Neuronal stem cell (in vitro differentiated cells): ENCODE results near the gene H6PD.

Source experiments
- DNase-seq: peaks from one replicate; pipeline ENCODE4 v3.0.0-alpha.2; 2013; ENCODE audit warnings: low spot score
- H2AFZ ChIP-seq: one replicate; pipeline ENCODE4 v1.6.1; 2013; ENCODE audit warnings: mild to moderate bottlenecking, low read length, inconsistent platforms
- H2AK5ac ChIP-seq: 2 replicates; pipeline ENCODE4 v1.6.1; 2013; ENCODE audit warnings: low read depth, mild to moderate bottlenecking, inconsistent platforms, low read length, moderate library complexity, mixed read lengths
- H2BK120ac ChIP-seq: 2 replicates; pipeline ENCODE4 v1.6.1; 2013; ENCODE audit warnings: low read depth, mild to moderate bottlenecking, inconsistent platforms, low read length, moderate library complexity, mixed read lengths
- H2BK12ac ChIP-seq: one replicate; pipeline ENCODE4 v1.6.1; 2013; ENCODE audit warnings: low read length, inconsistent platforms
- H2BK15ac ChIP-seq: 2 replicates; pipeline ENCODE4 v1.6.1; 2013; ENCODE audit warnings: mild to moderate bottlenecking, low read length, inconsistent platforms, mixed read lengths
- H2BK5ac ChIP-seq: one replicate; pipeline ENCODE4 v1.6.1; 2013; ENCODE audit warnings: inconsistent platforms, mild to moderate bottlenecking, low read length, moderate library complexity
- H3K14ac ChIP-seq: one replicate; pipeline ENCODE4 v1.6.1; 2013; ENCODE audit warnings: low read length, inconsistent platforms
- H3K18ac ChIP-seq: 2 replicates; pipeline ENCODE4 v1.6.1; 2013; ENCODE audit warnings: low read length, inconsistent platforms
- H3K23ac ChIP-seq: 2 replicates; pipeline ENCODE4 v1.6.1; 2013; ENCODE audit warnings: low read depth, mild to moderate bottlenecking, mixed read lengths, low read length, inconsistent platforms; ENCODE audit not compliant: poor library complexity
- H3K27ac ChIP-seq: replicated peaks from 3 replicates; pipeline ENCODE4 v1.5.1; 2013; ENCODE audit warnings: low read length, inconsistent platforms
- H3K27me3 ChIP-seq, 3 experiments: 2 replicates each; pipeline ENCODE4 v1.6.1; 2013; ENCODE audit warnings: low read length in 3 of 3, mild to moderate bottlenecking in 2 of 3, inconsistent platforms in 1 of 3, low read depth in 1 of 3, mixed read lengths in 1 of 3, moderate library complexity in 1 of 3; ENCODE audit not compliant: control insufficient read depth in 3 of 3, insufficient read depth in 3 of 3
- H3K36me3 ChIP-seq, 2 donors: replicated peaks in 1 of 2; 2 replicates each; pipeline ENCODE4 v1.6.1; 2013; ENCODE audit warnings: low read length in 2 of 2; ENCODE audit not compliant: control insufficient read depth in 2 of 2, insufficient read depth in 2 of 2
- H3K4ac ChIP-seq: 2 replicates; pipeline ENCODE4 v1.6.1; 2013; ENCODE audit warnings: inconsistent platforms, mild to moderate bottlenecking, low read length, moderate library complexity
- H3K4me1 ChIP-seq, 2 donors: 1 replicate in 1 of 2; 2 replicates in 1 of 2; pipeline ENCODE4 v1.6.1; 2013; ENCODE audit warnings: low read length in 2 of 2, low read depth in 1 of 2; ENCODE audit not compliant: control insufficient read depth in 2 of 2, insufficient read depth in 1 of 2
- H3K4me2 ChIP-seq: one replicate; pipeline ENCODE4 v1.6.1; 2013; ENCODE audit warnings: mild to moderate bottlenecking, low read length, inconsistent platforms; ENCODE audit not compliant: insufficient read depth, poor library complexity, severe bottlenecking
- H3K4me3 ChIP-seq, 2 donors: 2 replicates each; pipeline ENCODE4 v1.5.1; 2013; ENCODE audit warnings: low read length in 2 of 2, mild to moderate bottlenecking in 2 of 2, inconsistent platforms in 1 of 2, moderate library complexity in 1 of 2
- H3K79me1 ChIP-seq: one replicate; pipeline ENCODE4 v1.6.1; 2013; ENCODE audit warnings: low read depth, mild to moderate bottlenecking, inconsistent platforms, low read length, moderate library complexity
- H3K9ac ChIP-seq: one replicate; pipeline ENCODE4 v1.6.1; 2013; ENCODE audit warnings: mild to moderate bottlenecking, low read depth, low read length, inconsistent platforms; ENCODE audit not compliant: poor library complexity
- H3K9me3 ChIP-seq, 2 donors: replicated peaks in 1 of 2; 2 replicates each; pipeline versions ENCODE3 to v1.6.1; 2013; ENCODE audit warnings: low read length in 2 of 2, mild to moderate bottlenecking in 2 of 2, inconsistent platforms in 1 of 2, low read depth in 1 of 2, mixed read lengths in 1 of 2, moderate library complexity in 1 of 2; ENCODE audit not compliant: control insufficient read depth in 2 of 2, insufficient read depth in 1 of 2
- H4K8ac ChIP-seq: one replicate; pipeline ENCODE4 v1.6.1; 2013; ENCODE audit warnings: low read depth, mild to moderate bottlenecking, inconsistent platforms, low read length, moderate library complexity
- H4K91ac ChIP-seq: one replicate; pipeline ENCODE4 v1.6.1; 2013; ENCODE audit warnings: low read length, low read depth, mild to moderate bottlenecking, inconsistent platforms; ENCODE audit not compliant: poor library complexity
- WGBS, 2 donors: extraction: QIAGEN DNeasy Blood & Tissue Kit; methylation state at CpG; one replicate each; pipeline ENCODE4 v1.1.7; 2013; ENCODE audit warnings: missing lambda C conversion rate in 2 of 2, mixed read lengths in 1 of 2; ENCODE audit not compliant: insufficient read length in 2 of 2, insufficient replicate concordance in 1 of 2; ENCODE audit errors: extremely low coverage in 2 of 2; 5-methylcytosine and 5-hydroxymethylcytosine counted together

H6PD gene

GRCh38 chr1:9190234-9190633 lies 44.3 kb upstream of the H6PD start:
- DNase-seq = no peak
- H3K18ac ChIP-seq = no peak overlapping the region
- no peak overlapping the region for H4K91ac ChIP-seq
- no peak overlapping the region for H2BK12ac ChIP-seq
- H3K14ac ChIP-seq = no peak overlapping the region
- no peak overlapping the region for H2BK15ac ChIP-seq
- H3K27me3 ChIP-seq = peaks cover 0 to 9% (median 0%) of the 10 kb centered on the region in 3 experiments
- peaks cover 0 to 3% of the 10 kb centered on the region in 2 donors for H3K9me3 ChIP-seq
- no peak overlapping the region for H3K23ac ChIP-seq
- H4K8ac ChIP-seq = no peak overlapping the region
- H3K4me2 ChIP-seq = no peak overlapping the region
- H3K4me1 ChIP-seq = peaks cover 3 to 4% of the 10 kb centered on the region in 2 donors
- H3K9ac ChIP-seq = no peak overlapping the region
- H2BK120ac ChIP-seq = no peak overlapping the region
- H3K36me3 ChIP-seq = peaks cover 0 to 1% of the 10 kb centered on the region in 2 donors
- H3K4me3 ChIP-seq = no peak overlapping the region
- H3K27ac ChIP-seq = no peak overlapping the region
- no CpG with 5 or more reads among the region's 5 CpGs for WGBS, 2 donors
- no peaks in the 10 kb centered on the region for H3K79me1 ChIP-seq
- no peak overlapping the region for H2AFZ ChIP-seq
- no peak overlapping the region for H2AK5ac ChIP-seq
- no peak overlapping the region for H2BK5ac ChIP-seq
- H3K4ac ChIP-seq = no peak overlapping the region

GRCh38 chr1:9191231-9191630 lies 43.3 kb upstream of the H6PD start:
- Histone ChIP-seq H3K4me3 (no peak overlapping the region), H4K91ac (no peak overlapping the region), H3K27ac (no peak overlapping the region), H3K14ac (no peak overlapping the region), H3K79me1 (no peaks in the 10 kb centered on the region), H3K23ac (no peak overlapping the region), H2BK5ac (no peak overlapping the region), H3K9me3 (peaks cover 0 to 3% of the 10 kb centered on the region in 2 donors), H3K4ac (no peak overlapping the region), H3K27me3 (peaks cover 0 to 12% (median 0%) of the 10 kb centered on the region in 3 experiments), H3K9ac (no peak overlapping the region), H2AK5ac (no peak overlapping the region), H3K18ac (no peak overlapping the region), H2BK15ac (no peak overlapping the region), H2BK120ac (no peak overlapping the region), H3K4me2 (no peak overlapping the region), H3K36me3 (no peaks in the 10 kb centered on the region), H3K4me1 (peaks cover 4 to 6% of the 10 kb centered on the region in 2 donors), H2BK12ac (no peak overlapping the region), H2AFZ (no peak overlapping the region), H4K8ac (no peak overlapping the region)
- no peak for DNase-seq
- WGBS, 2 donors = no CpG with 5 or more reads among the region's 10 CpGs

- H2BK5ac ChIP-seq = no peak overlapping the region
- H2AFZ ChIP-seq = no peak overlapping the region
- peaks cover 0 to 3% of the 10 kb centered on the region in 2 donors for H3K9me3 ChIP-seq
- H3K4me1 ChIP-seq = peaks cover 5 to 6% of the 10 kb centered on the region in 2 donors
- no peak overlapping the region for H4K8ac ChIP-seq
- H2BK12ac ChIP-seq = no peak overlapping the region
- no peak overlapping the region for H3K9ac ChIP-seq
- no peak overlapping the region for H2AK5ac ChIP-seq
- peaks cover 2 to 25% (median 12%) of the 10 kb centered on the region in 3 experiments for H3K27me3 ChIP-seq
- H3K4me3 ChIP-seq = no peak overlapping the region
- H3K36me3 ChIP-seq = no peaks in the 10 kb centered on the region
- no peak overlapping the region for H2BK15ac ChIP-seq
- H2BK120ac ChIP-seq = no peak overlapping the region
- no peak overlapping the region for H4K91ac ChIP-seq
- no CpG with 5 or more reads among the region's 9 CpGs for WGBS, 2 donors
- no peak for DNase-seq
- H3K27ac ChIP-seq = no peak overlapping the region
- H3K23ac ChIP-seq = no peak overlapping the region
- H3K79me1 ChIP-seq = no peaks in the 10 kb centered on the region
- H3K18ac ChIP-seq = no peak overlapping the region
- H3K4ac ChIP-seq = no peak overlapping the region
- no peak overlapping the region for H3K14ac ChIP-seq
- H3K4me2 ChIP-seq = no peak overlapping the region
These were observed 41.9 kb upstream of the H6PD start for GRCh38 chr1:9192578-9193232.

DNA sequence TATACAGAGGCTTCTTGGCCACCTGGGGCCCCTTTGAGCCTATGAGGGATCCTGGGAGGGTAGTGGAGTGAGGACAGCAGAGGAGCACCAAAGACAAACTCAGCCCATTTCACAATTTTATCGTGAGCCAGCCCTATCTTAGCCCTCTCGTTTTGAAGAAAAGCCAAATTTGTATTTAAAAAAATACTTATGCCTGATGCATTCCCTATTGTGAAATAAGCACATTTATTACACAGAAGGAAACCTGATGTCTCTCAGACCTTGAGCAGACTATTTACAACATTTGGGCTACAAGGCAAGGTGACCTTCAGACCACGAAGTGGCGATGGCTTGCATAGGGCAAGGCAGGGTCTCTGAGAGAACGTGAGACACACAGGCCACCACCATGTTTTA lies 41.3 kb upstream of the H6PD start:
- Histone ChIP-seq H2BK12ac (no peak overlapping the region), H3K4me1 (peaks cover 5 to 6% of the 10 kb centered on the region in 2 donors), H3K9ac (no peak overlapping the region), H3K23ac (no peak overlapping the region), H3K27me3 (peaks cover 8 to 30% (median 17%) of the 10 kb centered on the region in 3 experiments), H3K4me3 (no peak overlapping the region), H3K4ac (no peak overlapping the region), H2BK15ac (no peak overlapping the region), H2AK5ac (no peak overlapping the region), H3K18ac (no peak overlapping the region), H2BK120ac (no peak overlapping the region), H2AFZ (no peak overlapping the region), H3K36me3 (no peaks in the 10 kb centered on the region), H4K8ac (no peak overlapping the region), H3K9me3 (peaks cover 0 to 3% of the 10 kb centered on the region in 2 donors), H3K4me2 (no peak overlapping the region), H2BK5ac (no peak overlapping the region), H3K27ac (no peak overlapping the region), H4K91ac (no peak overlapping the region), H3K14ac (no peak overlapping the region), H3K79me1 (no peaks in the 10 kb centered on the region)
- DNase-seq = no peak
- WGBS, 2 donors = no CpG with 5 or more reads among the region's 5 CpGs
